CD4-positive, alpha-beta T cell (primary cell): ENCODE measurements around the gene RYR2. TPM values are rescaled to one million over a fixed set of nuclear protein-coding genes. Genes with fewer than 3 reads are reported as not detected.
A peak's percentile ranks its signal among the peaks of the same experiment; 100 is the strongest.

Experiments
- ATAC-seq: fragments of 200-7000 bp; cut with Tn5 transposase; one replicate; pipeline ENCODE4 v1.10.0; 2022; ENCODE audit warnings: mild to moderate bottlenecking; ENCODE audit not compliant: poor library complexity
- CTCF ChIA-PET: fragments of 350-600 bp; sonication (Branson Sonifier 250); formaldehyde crosslinking; loops from one replicate; lab custom pipeline; 2021; ENCODE audit warnings: antibody characterized with exemption, inconsistent platforms; lab: Charles Lee
- POLR2A ChIA-PET: fragments of 350-600 bp; sonication (Branson Sonifier 250); formaldehyde crosslinking; loops from one replicate; lab custom pipeline; 2021; ENCODE audit warnings: antibody characterized with exemption, inconsistent platforms; lab: Charles Lee
- DNase-seq, 14 experiments: peaks; one replicate each; pipeline ENCODE4 v3.0.0-alpha.2; 2013 to 2020; ENCODE audit warnings: mixed read lengths in 2 of 14
- H3K27ac ChIP-seq, 2 donors: one replicate each; pipeline versions ENCODE4 v1.5.1 to v1.7.0; 2013; ENCODE audit warnings: low read length in 2 of 2, low read depth in 1 of 2, mild to moderate bottlenecking in 1 of 2
- H3K27me3 ChIP-seq, 2 experiments: 1 replicate in 1 of 2; 2 replicates in 1 of 2; pipeline versions ENCODE4 v1.6.1 to v1.7.0; 2013; ENCODE audit warnings: low read length in 2 of 2, control low read depth in 1 of 2, mild to moderate bottlenecking in 1 of 2, moderate library complexity in 1 of 2; ENCODE audit not compliant: insufficient read depth in 2 of 2, control insufficient read depth in 1 of 2
- H3K36me3 ChIP-seq: one replicate; pipeline ENCODE4 v1.6.1; 2013; ENCODE audit warnings: low read length, control low read depth; ENCODE audit not compliant: insufficient read depth
- H3K4me1 ChIP-seq: one replicate; pipeline ENCODE4 v1.6.1; 2013; ENCODE audit warnings: low read length, control low read depth; ENCODE audit not compliant: insufficient read depth
- H3K4me3 ChIP-seq: one replicate; pipeline ENCODE4 v1.5.1; 2013; ENCODE audit warnings: mild to moderate bottlenecking, low read length, moderate library complexity
- H3K9me3 ChIP-seq, 2 experiments: 1 replicate in 1 of 2; 2 replicates in 1 of 2; pipeline versions ENCODE4 v1.6.1 to v1.7.0; 2013; ENCODE audit warnings: low read length in 2 of 2, mild to moderate bottlenecking in 2 of 2, control low read depth in 1 of 2, moderate library complexity in 1 of 2; ENCODE audit not compliant: control insufficient read depth in 1 of 2, insufficient read depth in 1 of 2
- H3K27ac Mint-ChIP-seq: one replicate; pipeline ENCODE4 v1.8.0; 2020; ENCODE audit warnings: mixed read lengths
- H3K27me3 Mint-ChIP-seq: one replicate; pipeline ENCODE4 v1.8.0; 2021; ENCODE audit warnings: mixed read lengths
- H3K36me3 Mint-ChIP-seq: one replicate; pipeline ENCODE4 v1.8.0; 2021; ENCODE audit warnings: low read depth, mixed read lengths
- H3K4me1 Mint-ChIP-seq: one replicate; pipeline ENCODE4 v1.8.0; 2021; ENCODE audit warnings: low read depth, mixed read lengths
- H3K4me3 Mint-ChIP-seq: one replicate; pipeline ENCODE4 v1.8.0; 2020; ENCODE audit warnings: mild to moderate bottlenecking, mixed read lengths
- H3K9me3 Mint-ChIP-seq: one replicate; pipeline ENCODE4 v1.8.0; 2020; ENCODE audit warnings: mixed read lengths
- intact Hi-C, 2 experiments: fragments of 100-400 bp; cut with DNase I in 1 of 2; cut with micrococcal nuclease in 1 of 2; formaldehyde crosslinking; loops; one replicate each; pipeline versions ENCODE4 v1.15.1 to v1.9.0; 2023 to 2025; cut with DNase I, micrococcal nuclease
- total RNA-seq, 174 experiments: library from RNA in 2 of 174; stranded (reverse) in 2 of 174; gene quantifications; one replicate each; pipeline ENCODE4 v1.2.3 and lab custom pipeline; 2021 to 2026
- TF ChIP-seq, protein P1 (sequence below): fragments of 200-600 bp; IDR thresholded peaks from one replicate; pipeline ENCODE4 v1.8.0; 2022; ENCODE audit warnings: antibody characterized with exemption, mild to moderate bottlenecking

The RYR2 gene
- total RNA-seq, 2 experiments from 2014 or later, result not detected

GRCh38 chr1:237386362-237387143, 344.6 kb downstream of the RYR2 start:
- no peaks in the 10 kb centered on the region for H3K27me3 ChIP-seq
- Mint-ChIP-seq H3K27me3 (no peaks in the 10 kb centered on the region), H3K36me3 (no peaks in the 10 kb centered on the region), H3K4me3 (no peak overlapping the region), H3K27ac (no peak overlapping the region), H3K9me3 (no peaks in the 10 kb centered on the region), H3K4me1 (no peaks in the 10 kb centered on the region)
- intact Hi-C loops, result loop anchor here in 1 of 2 experiments (5.0 kb wide), 2 partner anchors 629 to 1279 kb away; no protein-coding TSS in a partner anchor
- CTCF ChIA-PET, result no interaction called here
- no peaks in the 10 kb centered on the region for H3K4me1 ChIP-seq
- POLR2A ChIA-PET, result no interaction called here
- no peak overlapping the region for H3K4me3 ChIP-seq
- DNase-seq, result peak in 3 of 14 experiments; percentile 4 to 8 (median 6)
- no peaks in the 10 kb centered on the region for H3K36me3 ChIP-seq
- no peaks in the 10 kb centered on the region for H3K9me3 ChIP-seq
- ATAC-seq, result no peak
- no peak overlapping the region for H3K27ac ChIP-seq
- TF ChIP-seq, protein P1, sequence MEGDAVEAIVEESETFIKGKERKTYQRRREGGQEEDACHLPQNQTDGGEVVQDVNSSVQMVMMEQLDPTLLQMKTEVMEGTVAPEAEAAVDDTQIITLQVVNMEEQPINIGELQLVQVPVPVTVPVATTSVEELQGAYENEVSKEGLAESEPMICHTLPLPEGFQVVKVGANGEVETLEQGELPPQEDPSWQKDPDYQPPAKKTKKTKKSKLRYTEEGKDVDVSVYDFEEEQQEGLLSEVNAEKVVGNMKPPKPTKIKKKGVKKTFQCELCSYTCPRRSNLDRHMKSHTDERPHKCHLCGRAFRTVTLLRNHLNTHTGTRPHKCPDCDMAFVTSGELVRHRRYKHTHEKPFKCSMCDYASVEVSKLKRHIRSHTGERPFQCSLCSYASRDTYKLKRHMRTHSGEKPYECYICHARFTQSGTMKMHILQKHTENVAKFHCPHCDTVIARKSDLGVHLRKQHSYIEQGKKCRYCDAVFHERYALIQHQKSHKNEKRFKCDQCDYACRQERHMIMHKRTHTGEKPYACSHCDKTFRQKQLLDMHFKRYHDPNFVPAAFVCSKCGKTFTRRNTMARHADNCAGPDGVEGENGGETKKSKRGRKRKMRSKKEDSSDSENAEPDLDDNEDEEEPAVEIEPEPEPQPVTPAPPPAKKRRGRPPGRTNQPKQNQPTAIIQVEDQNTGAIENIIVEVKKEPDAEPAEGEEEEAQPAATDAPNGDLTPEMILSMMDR, result peak; percentile 35

DNA sequence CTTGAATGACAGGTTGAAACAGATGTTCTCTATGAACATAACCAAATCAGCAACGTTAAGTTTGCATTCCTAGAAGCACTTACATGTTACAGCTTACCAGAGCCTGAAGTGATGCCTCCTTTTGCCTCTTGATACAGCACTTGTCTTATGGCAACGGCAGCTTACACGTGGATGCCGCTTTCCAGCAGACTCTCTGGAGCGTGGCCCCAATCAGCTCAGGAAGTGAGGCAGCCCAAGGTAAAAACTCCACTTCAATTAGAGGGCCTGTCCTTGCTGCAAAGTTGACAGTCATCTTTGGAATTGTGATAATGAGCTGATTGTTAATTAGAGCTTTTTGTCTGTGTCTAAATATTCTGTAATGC, 345.1 kb downstream of the RYR2 start:
- H3K27ac ChIP-seq, result no peak overlapping the region
- Mint-ChIP-seq H3K4me1 (no peaks in the 10 kb centered on the region), H3K4me3 (no peak overlapping the region), H3K36me3 (no peaks in the 10 kb centered on the region), H3K9me3 (no peaks in the 10 kb centered on the region), H3K27ac (no peak overlapping the region), H3K27me3 (no peaks in the 10 kb centered on the region)
- intact Hi-C loops, result loop anchor here in 1 of 2 experiments (5.0 kb wide), 2 partner anchors 630 to 1280 kb away; no protein-coding TSS in a partner anchor
- POLR2A ChIA-PET, result no interaction called here
- H3K9me3 ChIP-seq, result no peaks in the 10 kb centered on the region
- DNase-seq, result no peak
- H3K4me3 ChIP-seq, result no peak overlapping the region
- no peak for ATAC-seq
- TF ChIP-seq, protein P1, result no peak
- no peaks in the 10 kb centered on the region for H3K27me3 ChIP-seq
- CTCF ChIA-PET, result no interaction called here
- H3K4me1 ChIP-seq, result no peaks in the 10 kb centered on the region
- no peaks in the 10 kb centered on the region for H3K36me3 ChIP-seq

- intact Hi-C loops, result no loop called here
- Mint-ChIP-seq H3K27ac (no peak overlapping the region), H3K4me3 (no peak overlapping the region), H3K36me3 (no peaks in the 10 kb centered on the region), H3K27me3 (peaks cover 6% of the 10 kb centered on the region), H3K4me1 (no peaks in the 10 kb centered on the region), H3K9me3 (no peaks in the 10 kb centered on the region)
- TF ChIP-seq, protein P1, result no peak
- Histone ChIP-seq H3K27ac (no peak overlapping the region), H3K36me3 (no peaks in the 10 kb centered on the region), H3K9me3 (no peaks in the 10 kb centered on the region), H3K4me1 (no peaks in the 10 kb centered on the region), H3K4me3 (no peak overlapping the region), H3K27me3 (no peaks in the 10 kb centered on the region)
- no peak for DNase-seq
- no peak for ATAC-seq
- ChIA-PET CTCF (no interaction called here), POLR2A (no interaction called here)
These were observed 348.8 kb downstream of the RYR2 start for GRCh38 chr1:237390823-237391222.
